ENCODE data around the gene SGSM1. TPM values are rescaled to one million over a fixed set of nuclear protein-coding genes. Genes with fewer than 3 reads are reported as not detected.
"Not testable (repeated sequence)": the region's sequence is repeated elsewhere in the genome, so short reads cannot be mapped to it uniquely, and the experiment has no call there.

The SGSM1 gene
- total RNA-seq, 1 donor from 2014 or later = 0.75 TPM

- TF ChIP-seq, protein P1, sequence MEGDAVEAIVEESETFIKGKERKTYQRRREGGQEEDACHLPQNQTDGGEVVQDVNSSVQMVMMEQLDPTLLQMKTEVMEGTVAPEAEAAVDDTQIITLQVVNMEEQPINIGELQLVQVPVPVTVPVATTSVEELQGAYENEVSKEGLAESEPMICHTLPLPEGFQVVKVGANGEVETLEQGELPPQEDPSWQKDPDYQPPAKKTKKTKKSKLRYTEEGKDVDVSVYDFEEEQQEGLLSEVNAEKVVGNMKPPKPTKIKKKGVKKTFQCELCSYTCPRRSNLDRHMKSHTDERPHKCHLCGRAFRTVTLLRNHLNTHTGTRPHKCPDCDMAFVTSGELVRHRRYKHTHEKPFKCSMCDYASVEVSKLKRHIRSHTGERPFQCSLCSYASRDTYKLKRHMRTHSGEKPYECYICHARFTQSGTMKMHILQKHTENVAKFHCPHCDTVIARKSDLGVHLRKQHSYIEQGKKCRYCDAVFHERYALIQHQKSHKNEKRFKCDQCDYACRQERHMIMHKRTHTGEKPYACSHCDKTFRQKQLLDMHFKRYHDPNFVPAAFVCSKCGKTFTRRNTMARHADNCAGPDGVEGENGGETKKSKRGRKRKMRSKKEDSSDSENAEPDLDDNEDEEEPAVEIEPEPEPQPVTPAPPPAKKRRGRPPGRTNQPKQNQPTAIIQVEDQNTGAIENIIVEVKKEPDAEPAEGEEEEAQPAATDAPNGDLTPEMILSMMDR (conservative IDR thresholded peaks at IDR 0.05) = no peak
- DNase-seq (ENCODE audit: low read depth, low spot score) = no peak
- Mint-ChIP-seq H3K9me3 (peaks cover 17% of the 10 kb centered on the region), H3K27me3 (ENCODE audit: low read depth) (no peaks in the 10 kb centered on the region), H3K36me3 (ENCODE audit: low read depth) (peaks cover 16% of the 10 kb centered on the region), H3K4me1 (no peaks in the 10 kb centered on the region), H3K4me3 (no peak overlapping the region), H3K27ac (ENCODE audit: unreplicated experiment) (no peak overlapping the region)
Observed at GRCh38 chr22:24905909-24906308, 99.9 kb downstream of the SGSM1 start.

GRCh38 chr22:24907101-24907500 lies 101.1 kb downstream of the SGSM1 start:
- not testable (repeated sequence) for H3K4me3 Mint-ChIP-seq

DNA sequence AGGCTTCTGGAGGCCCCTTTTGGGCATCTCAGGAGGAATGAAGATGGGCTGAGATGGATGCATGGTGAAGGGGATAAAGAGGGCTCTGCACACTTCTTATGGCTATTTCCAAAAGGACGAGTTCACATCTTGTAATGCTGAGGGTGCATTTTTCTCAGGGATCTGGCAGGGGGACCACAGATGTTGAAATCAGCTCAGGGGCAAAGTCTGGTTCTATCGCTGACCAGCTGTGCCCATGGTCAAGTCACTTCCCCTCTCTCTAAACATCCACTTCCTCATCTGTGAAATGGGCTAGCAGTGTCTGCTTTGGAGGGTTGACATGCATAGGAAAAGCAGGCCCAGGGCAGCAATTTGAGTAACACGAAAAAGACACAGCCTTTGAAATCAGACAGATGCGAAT lies 114.0 kb downstream of the SGSM1 start:
- Mint-ChIP-seq H3K9me3 (no peaks in the 10 kb centered on the region), H3K36me3 (ENCODE audit: low read depth) (no peaks in the 10 kb centered on the region), H3K4me1 (no peaks in the 10 kb centered on the region), H3K4me3 (no peak overlapping the region), H3K27me3 (ENCODE audit: low read depth) (no peaks in the 10 kb centered on the region), H3K27ac (ENCODE audit: unreplicated experiment) (no peak overlapping the region)
- TF ChIP-seq, protein P1 (conservative IDR thresholded peaks at IDR 0.05) = no peak
- no peak for DNase-seq (ENCODE audit: low read depth, low spot score)

More at GRCh38 chr22:24907101-24907500, 101.1 kb downstream of the SGSM1 start:
- peaks cover 17% of the 10 kb centered on the region for H3K9me3 Mint-ChIP-seq
- not testable (repeated sequence) for H3K27ac Mint-ChIP-seq (ENCODE audit: unreplicated experiment); DNase-seq (ENCODE audit: low read depth, low spot score); H3K27me3 Mint-ChIP-seq (ENCODE audit: low read depth); H3K4me1 Mint-ChIP-seq
- peaks cover 16% of the 10 kb centered on the region for H3K36me3 Mint-ChIP-seq (ENCODE audit: low read depth)

DNA sequence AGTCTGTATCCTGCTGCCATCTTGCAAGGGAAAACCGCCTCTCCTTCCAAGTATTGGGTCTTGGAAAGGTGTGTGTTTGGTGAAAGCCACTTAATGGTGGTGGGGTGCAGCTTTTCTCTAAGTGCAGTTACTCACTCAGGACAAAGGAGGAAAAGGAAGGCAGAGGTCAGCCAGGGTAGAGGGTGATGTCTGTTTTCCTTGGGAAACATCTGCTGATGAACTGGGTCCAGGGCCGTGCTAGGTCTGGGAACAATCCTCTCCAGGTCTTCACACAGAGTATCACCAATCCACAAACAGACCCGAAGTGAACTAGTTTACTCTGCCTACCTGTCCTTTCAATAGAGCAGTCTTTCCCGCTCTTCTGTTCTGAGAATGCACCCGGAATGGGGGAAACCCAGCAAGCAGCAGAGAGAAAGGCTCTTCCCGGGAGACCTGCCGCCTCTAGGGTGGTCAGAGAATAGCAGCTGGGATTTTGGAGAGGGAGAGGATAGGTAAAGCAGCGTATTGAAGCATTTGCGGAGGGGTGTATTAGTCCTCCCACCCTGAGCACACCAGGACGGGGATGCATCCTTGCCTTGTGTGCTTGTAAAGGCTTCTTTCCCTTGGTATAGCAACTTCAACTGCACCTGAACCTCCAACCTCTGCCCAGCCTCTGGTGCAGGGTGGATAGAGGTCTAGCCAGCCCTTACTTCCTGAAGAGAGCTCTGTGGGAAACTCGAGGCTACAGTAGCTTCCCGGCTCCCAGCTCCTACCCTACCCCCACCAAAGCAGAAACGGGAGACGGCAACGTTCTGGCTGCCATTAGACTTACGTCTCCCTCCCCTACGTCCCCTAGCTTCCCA lies 119.8 kb downstream of the SGSM1 start:
- H3K36me3 Mint-ChIP-seq (ENCODE audit: low read depth) = no peaks in the 10 kb centered on the region

DNA sequence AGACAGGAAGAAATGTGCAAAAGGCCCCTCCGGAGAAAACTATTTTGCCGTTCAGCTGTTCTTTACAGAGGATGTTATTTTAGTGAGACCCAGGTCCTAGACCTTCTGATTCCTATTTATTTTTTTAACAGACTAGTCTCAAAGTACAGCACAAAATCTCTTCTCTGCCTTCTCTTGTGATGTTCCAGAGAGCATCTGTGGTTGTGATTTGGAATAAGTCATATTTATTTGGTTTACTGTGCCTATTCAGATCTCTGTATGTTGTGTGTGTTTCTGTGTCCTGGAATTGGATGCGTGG lies 120.4 kb downstream of the SGSM1 start:
- TF ChIP-seq, protein P1 (conservative IDR thresholded peaks at IDR 0.05) = no peak
- H3K27me3 Mint-ChIP-seq (ENCODE audit: low read depth) = peaks cover 3% of the 10 kb centered on the region
- no peak overlapping the region for H3K4me3 Mint-ChIP-seq
- no peaks in the 10 kb centered on the region for H3K4me1 Mint-ChIP-seq
- no peaks in the 10 kb centered on the region for H3K9me3 Mint-ChIP-seq
- DNase-seq (ENCODE audit: low read depth, low spot score) = no peak
- H3K27ac Mint-ChIP-seq (ENCODE audit: unreplicated experiment) = no peak overlapping the region
- no peaks in the 10 kb centered on the region for H3K36me3 Mint-ChIP-seq (ENCODE audit: low read depth)

More for the DNA sequence above, 119.8 kb downstream of the SGSM1 start:
- no peak overlapping the region for H3K4me3 Mint-ChIP-seq
- TF ChIP-seq, protein P1 (conservative IDR thresholded peaks at IDR 0.05) = no peak
- H3K27me3 Mint-ChIP-seq (ENCODE audit: low read depth) = peaks cover 3% of the 10 kb centered on the region
- no peak for DNase-seq (ENCODE audit: low read depth, low spot score)
- no peaks in the 10 kb centered on the region for H3K4me1 Mint-ChIP-seq
- no peak overlapping the region for H3K27ac Mint-ChIP-seq (ENCODE audit: unreplicated experiment)
- no peaks in the 10 kb centered on the region for H3K9me3 Mint-ChIP-seq

GRCh38 chr22:24926849-24927579 lies 121.0 kb downstream of the SGSM1 start:
- DNase-seq (ENCODE audit: low read depth, low spot score) = no peak
- no peaks in the 10 kb centered on the region for H3K36me3 Mint-ChIP-seq (ENCODE audit: low read depth)
- H3K4me1 Mint-ChIP-seq = no peaks in the 10 kb centered on the region
- no peak overlapping the region for H3K4me3 Mint-ChIP-seq
- H3K27ac Mint-ChIP-seq (ENCODE audit: unreplicated experiment) = no peak overlapping the region
- TF ChIP-seq, protein P1 (conservative IDR thresholded peaks at IDR 0.05) = no peak
- H3K9me3 Mint-ChIP-seq = no peaks in the 10 kb centered on the region
- peaks cover 6% of the 10 kb centered on the region for H3K27me3 Mint-ChIP-seq (ENCODE audit: low read depth)
